OCI-LY7 (cell line): ENCODE results near the gene PDCD1. TPM values are rescaled to one million over a fixed set of nuclear protein-coding genes. Genes with fewer than 3 reads are reported as not detected.

Source experiments
- BruUV-seq: library from RNA; stranded (reverse); fragments of 400-500 nt; replicated peaks from 2 replicates; lab custom pipeline; 2021; lab: Mats Ljungman, UMichigan
- CTCF ChIA-PET: fragments of 300-600 bp; sonication (Branson Sonifier 250); formaldehyde crosslinking; loops from one replicate; lab custom pipeline; 2022; ENCODE audit warnings: antibody characterized with exemption; ENCODE audit not compliant: unreplicated experiment; lab: Charles Lee
- POLR2A ChIA-PET: fragments of 300-600 bp; sonication (Branson Sonifier 250); formaldehyde crosslinking; loops from one replicate; lab custom pipeline; 2022; ENCODE audit warnings: antibody characterized with exemption; lab: Charles Lee
- DNase-seq: peaks from one replicate; pipeline ENCODE4 v3.0.0-alpha.2; 2015; ENCODE audit warnings: low spot score
- H2AFZ ChIP-seq: fragments of 200-600 bp; sonication (generic), shearing (Covaris generic); 2 replicates; pipeline ENCODE4 v1.6.1; 2014; ENCODE audit warnings: mild to moderate bottlenecking, antibody characterized with exemption, low read length, moderate library complexity
- H3K27ac ChIP-seq: fragments of 200-600 bp; sonication (generic); 2 replicates; pipeline ENCODE4 v1.5.1; 2014; ENCODE audit warnings: mixed run types, low read depth, mild to moderate bottlenecking, moderate library complexity, low read length, inconsistent platforms; ENCODE audit not compliant: poor library complexity, severe bottlenecking
- H3K36me3 ChIP-seq: fragments of 200-600 bp; sonication (generic); 2 replicates; pipeline ENCODE4 v1.6.1; 2014; ENCODE audit warnings: mild to moderate bottlenecking, antibody characterized with exemption, low read length, moderate library complexity, mixed read lengths; ENCODE audit not compliant: insufficient read depth
- H3K4me1 ChIP-seq: fragments of 200-600 bp; sonication (generic); 2 replicates; pipeline ENCODE4 v1.5.1; 2014; ENCODE audit warnings: mild to moderate bottlenecking, low read length; ENCODE audit not compliant: insufficient read depth, poor library complexity, severe bottlenecking
- H3K4me2 ChIP-seq: fragments of 200-600 bp; sonication (generic); 2 replicates; pipeline ENCODE4 v1.6.1; 2014; ENCODE audit warnings: mild to moderate bottlenecking, low read length
- H3K4me3 ChIP-seq: fragments of 200-600 bp; sonication (generic); 2 replicates; pipeline ENCODE4 v1.5.1; 2014; ENCODE audit warnings: mild to moderate bottlenecking, low read depth, low read length; ENCODE audit not compliant: poor library complexity, severe bottlenecking
- H3K79me2 ChIP-seq: fragments of 200-600 bp; sonication (generic); 2 replicates; pipeline ENCODE4 v1.6.1; 2016; ENCODE audit warnings: low read depth, mild to moderate bottlenecking, low read length, moderate library complexity, mixed read lengths; ENCODE audit not compliant: insufficient read depth
- H3K9me2 ChIP-seq: fragments of 200-600 bp; sonication (generic); 2 replicates; pipeline ENCODE4 v1.6.1; 2016; ENCODE audit warnings: mild to moderate bottlenecking, low read length, mixed read lengths; ENCODE audit not compliant: insufficient read depth
- H3K9me3 ChIP-seq: fragments of 200-600 bp; sonication (generic); 2 replicates; pipeline ENCODE4 v1.6.1; 2014; ENCODE audit warnings: mild to moderate bottlenecking, mixed run types, low read length, mixed read lengths
- H4K20me1 ChIP-seq: fragments of 200-600 bp; sonication (generic); 2 replicates; pipeline ENCODE4 v1.6.1; 2014; ENCODE audit warnings: mild to moderate bottlenecking, antibody characterized with exemption, low read length, moderate library complexity, mixed read lengths; ENCODE audit not compliant: insufficient read depth
- EZH2phosphoT487 ChIP-seq: fragments of 200-600 bp; sonication (generic); IDR thresholded peaks from 2 replicates; pipeline ENCODE4 v1.6.1; 2018; ENCODE audit warnings: low read depth, borderline replicate concordance, mild to moderate bottlenecking, mixed run types, antibody characterized with exemption, low read length, moderate library complexity, mixed read lengths
- intact Hi-C: fragments of 100-400 bp; cut with micrococcal nuclease; formaldehyde crosslinking; loops from one replicate; pipeline ENCODE4 v1.10.0; 2022; ENCODE audit not compliant: unreplicated experiment
- total RNA-seq, 2 experiments: library from RNA; depleted of rRNA in 1 of 2; stranded (reverse); fragments of >200 nt in 1 of 2; shearing (Covaris generic) in 1 of 2; gene quantifications; 2 replicates each; pipeline ENCODE4 v1.2.3, GENCODE V29; 2014 to 2022
- TF ChIP-seq, protein P1 (sequence below): fragments of 200-600 bp; sonication (generic); conservative IDR thresholded peaks from 2 replicates; pipeline ENCODE4 v1.5.1; 2014; ENCODE audit warnings: mild to moderate bottlenecking, antibody characterized with exemption, low read length, moderate library complexity, mixed read lengths

The PDCD1 gene
- total RNA-seq, 2 experiments from 2014 or later = not detected

DNA sequence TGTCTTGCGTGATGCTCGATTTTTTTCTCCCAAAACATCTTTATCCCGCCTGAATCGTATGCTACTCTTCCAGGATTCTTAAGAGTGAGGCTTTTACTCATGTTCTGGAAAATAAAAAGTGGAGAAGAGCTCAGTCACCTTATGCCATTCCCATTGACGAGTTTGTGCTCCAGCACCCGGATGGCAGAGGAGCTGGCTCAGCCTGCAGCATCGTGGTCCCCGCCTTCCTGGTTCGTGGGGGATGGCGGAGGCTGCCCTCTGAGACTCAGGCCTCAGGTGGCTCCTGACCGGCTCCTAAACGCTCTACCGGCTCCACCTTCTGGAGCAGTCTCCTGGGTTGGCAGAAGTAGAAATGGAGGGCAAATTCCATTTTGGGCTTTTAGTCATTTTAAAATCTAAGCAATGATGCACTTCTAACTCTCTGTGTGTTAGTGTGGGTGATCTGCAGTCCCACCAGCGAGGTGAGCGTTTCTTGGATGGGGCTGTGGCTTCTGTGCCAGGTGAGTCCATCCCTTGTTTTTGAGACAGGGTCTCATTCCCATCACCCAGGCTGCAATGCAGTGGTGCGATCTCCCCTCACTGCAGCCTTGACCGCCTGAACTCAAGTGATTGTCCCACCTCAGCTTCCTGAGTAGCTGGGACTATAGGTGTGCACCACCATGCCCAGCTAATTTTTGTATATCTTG is 38.7 kb upstream of the PDCD1 start:
- TF ChIP-seq, protein P1, sequence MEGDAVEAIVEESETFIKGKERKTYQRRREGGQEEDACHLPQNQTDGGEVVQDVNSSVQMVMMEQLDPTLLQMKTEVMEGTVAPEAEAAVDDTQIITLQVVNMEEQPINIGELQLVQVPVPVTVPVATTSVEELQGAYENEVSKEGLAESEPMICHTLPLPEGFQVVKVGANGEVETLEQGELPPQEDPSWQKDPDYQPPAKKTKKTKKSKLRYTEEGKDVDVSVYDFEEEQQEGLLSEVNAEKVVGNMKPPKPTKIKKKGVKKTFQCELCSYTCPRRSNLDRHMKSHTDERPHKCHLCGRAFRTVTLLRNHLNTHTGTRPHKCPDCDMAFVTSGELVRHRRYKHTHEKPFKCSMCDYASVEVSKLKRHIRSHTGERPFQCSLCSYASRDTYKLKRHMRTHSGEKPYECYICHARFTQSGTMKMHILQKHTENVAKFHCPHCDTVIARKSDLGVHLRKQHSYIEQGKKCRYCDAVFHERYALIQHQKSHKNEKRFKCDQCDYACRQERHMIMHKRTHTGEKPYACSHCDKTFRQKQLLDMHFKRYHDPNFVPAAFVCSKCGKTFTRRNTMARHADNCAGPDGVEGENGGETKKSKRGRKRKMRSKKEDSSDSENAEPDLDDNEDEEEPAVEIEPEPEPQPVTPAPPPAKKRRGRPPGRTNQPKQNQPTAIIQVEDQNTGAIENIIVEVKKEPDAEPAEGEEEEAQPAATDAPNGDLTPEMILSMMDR = no peak
- no peak for TF ChIP-seq EZH2phosphoT487
- H3K79me2 ChIP-seq = no peaks in the 10 kb centered on the region
- POLR2A ChIA-PET = no interaction called here
- H3K4me2 ChIP-seq = no peak overlapping the region
- no peaks in the 10 kb centered on the region for H3K4me1 ChIP-seq
- peaks cover 11% of the 10 kb centered on the region; the same call in 1 of the 2 replicates for H3K36me3 ChIP-seq
- no peak overlapping the region for H3K27ac ChIP-seq
- no peaks in the 10 kb centered on the region for H4K20me1 ChIP-seq
- H2AFZ ChIP-seq = no peak overlapping the region
- BruUV-seq = no TSS peak
- no peaks in the 10 kb centered on the region for H3K9me3 ChIP-seq
- CTCF ChIA-PET = no interaction called here
- DNase-seq = no peak
- intact Hi-C loops = no loop called here
- no peaks in the 10 kb centered on the region for H3K9me2 ChIP-seq
- no peak overlapping the region for H3K4me3 ChIP-seq

- Histone ChIP-seq H3K36me3 (peaks cover 10% of the 10 kb centered on the region; the same call in 1 of the 2 replicates), H3K27ac (no peak overlapping the region), H2AFZ (no peak overlapping the region), H3K9me3 (no peaks in the 10 kb centered on the region), H4K20me1 (no peaks in the 10 kb centered on the region), H3K9me2 (no peaks in the 10 kb centered on the region), H3K79me2 (no peaks in the 10 kb centered on the region), H3K4me1 (no peaks in the 10 kb centered on the region), H3K4me2 (no peak overlapping the region), H3K4me3 (no peak overlapping the region)
- ChIA-PET POLR2A (no interaction called here), CTCF (no interaction called here)
- DNase-seq = no peak
- TF ChIP-seq, protein P1 = no peak
- no peak for TF ChIP-seq EZH2phosphoT487
- intact Hi-C loops = no loop called here
- BruUV-seq = no TSS peak
Measured at GRCh38 chr2:241896746-241897201, 38.1 kb upstream of the PDCD1 start.
